PC-3 (cell line): ENCODE results near the gene PPWD1.

ENCODE experiments used
- CTCF ChIP-seq: fragments of 300-600 bp; sonication (generic); conservative IDR thresholded peaks from 2 replicates; pipeline ENCODE4 v1.5.1; 2017; ENCODE audit warnings: antibody characterized with exemption, low read depth, mild to moderate bottlenecking, low read length
- EZH2 ChIP-seq: fragments of 300-600 bp; sonication (generic); IDR thresholded peaks from one replicate; pipeline ENCODE4 v1.6.1; 2017; ENCODE audit warnings: antibody characterized with exemption, mild to moderate bottlenecking, low read length; ENCODE audit not compliant: unreplicated experiment
- EZH2phosphoT487 ChIP-seq: fragments of 300-600 bp; sonication (generic); IDR thresholded peaks from 2 replicates; pipeline ENCODE4 v1.6.1; 2018; ENCODE audit warnings: mild to moderate bottlenecking, antibody characterized with exemption, low read length, borderline replicate concordance

- TF ChIP-seq EZH2: no peak
- no peak for TF ChIP-seq CTCF
- no peak for TF ChIP-seq EZH2phosphoT487
These were observed 62.6 kb downstream of the PPWD1 start for GRCh38 chr5:65625743-65626142.
